Measurements from ENCODE around the gene CST3.

DNA sequence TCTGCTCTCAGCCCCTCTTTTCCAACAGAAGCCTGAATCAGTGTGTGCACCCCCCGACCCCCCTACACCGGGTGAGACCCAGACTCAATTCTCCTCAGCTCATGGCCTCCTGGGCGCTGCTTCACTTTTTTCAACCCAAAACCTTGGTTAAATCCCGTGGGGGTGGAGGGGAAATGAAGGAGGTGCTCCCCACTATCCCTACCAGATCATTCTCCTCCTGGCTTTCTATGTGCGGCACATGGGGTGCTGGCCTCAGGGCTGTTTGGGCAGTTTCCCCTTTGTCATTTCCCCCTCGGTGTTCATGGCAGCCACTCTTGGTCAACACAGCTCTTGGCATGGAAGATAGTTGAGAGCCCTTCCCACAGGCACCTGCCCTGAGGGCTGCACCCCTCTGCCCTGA is 46.5 kb upstream of the CST3 start:
- TF ChIP-seq EGR1 (IDR thresholded peaks at IDR 0.05) = no peak
- TF ChIP-seq RAD21 (IDR thresholded peaks at IDR 0.05; ENCODE audit: low read depth) = no peak
- TF ChIP-seq NFIC (IDR thresholded peaks at IDR 0.05) = no peak
- TF ChIP-seq, protein P1, sequence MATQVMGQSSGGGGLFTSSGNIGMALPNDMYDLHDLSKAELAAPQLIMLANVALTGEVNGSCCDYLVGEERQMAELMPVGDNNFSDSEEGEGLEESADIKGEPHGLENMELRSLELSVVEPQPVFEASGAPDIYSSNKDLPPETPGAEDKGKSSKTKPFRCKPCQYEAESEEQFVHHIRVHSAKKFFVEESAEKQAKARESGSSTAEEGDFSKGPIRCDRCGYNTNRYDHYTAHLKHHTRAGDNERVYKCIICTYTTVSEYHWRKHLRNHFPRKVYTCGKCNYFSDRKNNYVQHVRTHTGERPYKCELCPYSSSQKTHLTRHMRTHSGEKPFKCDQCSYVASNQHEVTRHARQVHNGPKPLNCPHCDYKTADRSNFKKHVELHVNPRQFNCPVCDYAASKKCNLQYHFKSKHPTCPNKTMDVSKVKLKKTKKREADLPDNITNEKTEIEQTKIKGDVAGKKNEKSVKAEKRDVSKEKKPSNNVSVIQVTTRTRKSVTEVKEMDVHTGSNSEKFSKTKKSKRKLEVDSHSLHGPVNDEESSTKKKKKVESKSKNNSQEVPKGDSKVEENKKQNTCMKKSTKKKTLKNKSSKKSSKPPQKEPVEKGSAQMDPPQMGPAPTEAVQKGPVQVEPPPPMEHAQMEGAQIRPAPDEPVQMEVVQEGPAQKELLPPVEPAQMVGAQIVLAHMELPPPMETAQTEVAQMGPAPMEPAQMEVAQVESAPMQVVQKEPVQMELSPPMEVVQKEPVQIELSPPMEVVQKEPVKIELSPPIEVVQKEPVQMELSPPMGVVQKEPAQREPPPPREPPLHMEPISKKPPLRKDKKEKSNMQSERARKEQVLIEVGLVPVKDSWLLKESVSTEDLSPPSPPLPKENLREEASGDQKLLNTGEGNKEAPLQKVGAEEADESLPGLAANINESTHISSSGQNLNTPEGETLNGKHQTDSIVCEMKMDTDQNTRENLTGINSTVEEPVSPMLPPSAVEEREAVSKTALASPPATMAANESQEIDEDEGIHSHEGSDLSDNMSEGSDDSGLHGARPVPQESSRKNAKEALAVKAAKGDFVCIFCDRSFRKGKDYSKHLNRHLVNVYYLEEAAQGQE (IDR thresholded peaks at IDR 0.05; ENCODE audit: low read depth) = no peak
- no peak for TF ChIP-seq EP300 (IDR thresholded peaks at IDR 0.05; ENCODE audit: borderline replicate concordance)
- TF ChIP-seq ZBTB7A (IDR thresholded peaks at IDR 0.05; ENCODE audit: low read depth) = no peak
- no peak for TF ChIP-seq CEBPB (IDR thresholded peaks at IDR 0.05)
- TF ChIP-seq TAF1 (IDR thresholded peaks at IDR 0.05; ENCODE audit: low read depth) = no peak
- no peak for TF ChIP-seq CREB1 (IDR thresholded peaks at IDR 0.05; ENCODE audit: low read depth)

All from Ishikawa (cell line).